ENCODE measurements around the gene CPNE5. TPM values are rescaled to one million over a fixed set of nuclear protein-coding genes. Genes with fewer than 3 reads are reported as not detected.

CPNE5 gene
- total RNA-seq, 1 experiment from 2014 or later, result not detected

DNA sequence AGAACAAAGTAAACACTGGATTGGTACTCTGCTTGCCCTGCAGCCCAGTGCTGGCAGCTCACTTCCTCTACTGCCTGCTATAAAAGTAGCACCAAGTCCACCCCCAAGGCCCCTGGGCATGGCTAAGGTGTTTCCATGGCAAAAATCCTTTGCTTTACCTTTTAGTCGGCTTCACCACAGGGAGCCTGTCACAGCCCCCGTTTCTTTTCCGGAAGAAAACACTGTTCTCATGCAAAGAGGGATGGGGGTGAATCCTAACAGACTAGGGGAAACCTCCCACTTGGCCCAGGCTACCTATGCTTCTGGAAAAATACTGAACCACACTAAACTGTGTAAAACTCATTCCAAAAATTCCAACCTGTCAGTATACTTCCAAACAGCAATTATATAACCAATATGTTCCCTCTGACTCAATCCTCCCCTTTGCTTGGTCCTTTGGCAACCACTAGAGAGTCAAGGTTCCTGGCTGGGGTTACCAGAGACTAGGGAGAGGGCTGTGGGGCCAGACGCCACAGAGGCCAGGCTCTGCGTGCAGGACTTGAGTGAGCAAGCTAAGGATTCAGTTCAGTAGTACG, 19.2 kb upstream of the CPNE5 start:
- DNase-seq (ENCODE audit: low read depth), result no peak

DNA sequence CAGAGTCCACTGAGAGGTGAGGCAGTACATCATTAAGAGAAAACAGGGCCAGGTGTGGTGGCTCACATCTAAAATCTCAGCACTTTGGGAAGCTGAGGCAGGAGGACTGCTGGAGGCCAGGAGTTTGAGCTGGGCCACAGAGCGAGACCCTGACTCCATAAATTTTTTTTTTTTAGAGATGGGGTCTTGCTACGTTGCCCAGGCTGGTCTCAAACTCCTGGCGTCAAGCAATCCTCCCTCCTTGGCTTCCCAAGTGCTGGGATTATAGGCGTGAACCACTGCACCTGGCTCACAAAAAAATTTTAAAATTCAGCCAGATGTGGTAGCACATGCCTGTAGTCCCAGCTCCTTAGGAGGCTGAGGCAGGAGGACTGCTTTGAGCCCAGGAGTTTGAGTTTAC, 18.1 kb upstream of the CPNE5 start:
- no peak for DNase-seq (ENCODE audit: low read depth)

DNA sequence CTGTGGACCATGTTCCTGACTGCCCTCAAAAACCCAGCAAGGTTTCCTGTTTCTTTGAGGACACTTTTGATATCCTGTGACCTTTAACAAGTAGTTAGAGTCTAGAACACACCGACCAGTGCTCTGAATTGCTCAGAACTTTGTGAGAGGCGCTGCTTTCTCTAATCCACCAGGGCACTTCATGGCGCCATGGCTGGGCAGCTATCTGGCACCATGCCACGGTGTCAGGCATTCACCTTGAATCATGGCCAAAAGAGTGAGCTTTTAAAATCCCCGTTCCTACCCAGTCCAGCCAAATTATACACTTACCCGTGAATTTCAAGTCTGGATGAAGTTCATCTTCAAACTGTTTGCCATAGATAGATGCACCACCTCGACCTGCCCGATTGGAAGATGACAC, 17.0 kb upstream of the CPNE5 start:
- DNase-seq (ENCODE audit: low read depth), result no peak

DNA sequence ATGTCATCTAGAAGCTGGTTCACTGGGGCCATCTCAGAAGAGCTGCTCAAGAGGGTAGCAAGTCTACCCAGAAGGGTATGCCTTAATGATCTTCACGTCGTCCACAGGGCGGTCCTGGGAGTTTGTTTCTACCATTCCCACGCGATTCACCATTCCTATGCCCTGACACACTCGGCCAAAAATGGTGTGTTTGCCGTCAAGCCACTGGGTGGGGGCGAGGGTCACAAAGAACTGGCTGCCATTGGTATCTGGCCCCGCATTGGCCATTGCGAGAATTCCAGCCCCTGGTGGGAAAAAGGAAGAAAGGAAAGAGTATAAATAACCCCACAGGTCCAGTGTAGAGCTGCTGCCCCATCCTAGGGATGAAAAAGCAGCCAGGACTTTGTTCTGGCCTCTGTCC, 16.5 kb upstream of the CPNE5 start:
- no peak for DNase-seq (ENCODE audit: low read depth)

DNA sequence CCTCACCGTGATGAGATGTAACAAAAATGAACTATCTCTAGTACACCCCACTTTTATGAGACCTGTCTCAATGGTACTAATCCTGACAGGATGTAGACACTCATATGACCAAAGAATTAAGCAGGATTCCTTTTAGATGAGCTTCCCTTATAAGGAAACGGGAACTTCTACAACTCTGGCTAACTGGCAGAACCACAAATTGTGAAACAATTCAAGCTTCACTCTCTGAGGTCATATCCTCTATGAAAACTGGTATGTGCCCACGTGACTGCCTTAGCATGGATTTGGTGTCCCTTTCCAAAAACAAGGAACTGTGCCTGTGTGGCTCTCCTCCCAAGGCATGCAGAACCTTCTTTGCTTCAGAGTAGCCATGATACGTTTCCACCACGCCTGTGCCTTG, 14.1 kb upstream of the CPNE5 start:
- peak; percentile 86 for DNase-seq (ENCODE audit: low read depth)

DNA sequence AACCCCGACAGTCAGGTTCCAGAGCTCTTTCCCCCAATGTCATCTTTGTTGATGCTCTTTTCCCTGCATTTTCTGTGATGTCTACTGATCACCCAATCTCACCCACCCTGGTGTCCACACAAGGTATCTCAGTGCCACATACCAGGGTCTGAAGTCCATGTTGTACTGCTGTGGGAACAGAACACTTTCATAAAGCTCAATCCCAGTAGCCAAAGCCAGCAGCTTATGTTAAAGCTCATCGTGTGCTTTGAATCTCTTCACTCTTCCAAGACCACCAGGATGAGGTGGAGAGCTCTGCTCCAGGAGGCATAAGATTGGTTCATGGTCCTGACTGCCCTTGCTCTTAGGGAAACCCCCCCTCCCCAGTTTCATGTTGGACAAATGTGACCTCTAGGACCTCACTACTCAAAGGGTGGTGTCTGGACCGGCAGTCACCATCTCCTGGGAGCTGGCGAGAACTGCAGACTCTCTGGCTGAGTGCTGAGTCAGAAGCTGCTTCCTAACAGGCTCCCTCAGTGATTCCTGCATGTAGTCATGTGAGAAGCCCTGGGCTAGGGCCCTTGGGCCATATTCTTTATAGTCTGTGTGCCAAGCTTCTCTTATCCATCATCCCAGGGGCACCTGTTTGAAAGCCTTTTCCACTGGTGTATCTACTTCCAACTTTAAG, 13.4 kb upstream of the CPNE5 start:
- DNase-seq (ENCODE audit: low read depth), result peak; percentile 79

DNA sequence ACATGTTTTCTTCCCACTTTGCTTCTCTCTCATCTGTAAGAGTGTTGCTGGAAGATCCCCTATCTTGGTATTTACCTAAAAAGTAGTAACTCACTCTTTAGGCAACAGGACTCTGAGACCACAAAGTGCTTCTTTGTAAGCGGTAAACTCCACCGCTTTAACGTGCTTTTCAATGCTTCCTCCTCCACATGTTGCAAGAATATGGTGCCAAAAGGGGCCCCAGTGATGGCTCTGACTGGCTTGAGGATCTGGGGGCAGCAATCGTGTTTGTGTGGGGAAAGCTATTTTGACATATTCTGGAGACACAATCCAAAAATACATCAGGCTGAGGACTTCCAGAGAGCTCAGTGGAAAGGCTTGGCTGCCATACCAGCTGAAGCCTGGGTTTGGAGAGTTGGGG, 12.4 kb upstream of the CPNE5 start:
- no peak for DNase-seq (ENCODE audit: low read depth)

DNA sequence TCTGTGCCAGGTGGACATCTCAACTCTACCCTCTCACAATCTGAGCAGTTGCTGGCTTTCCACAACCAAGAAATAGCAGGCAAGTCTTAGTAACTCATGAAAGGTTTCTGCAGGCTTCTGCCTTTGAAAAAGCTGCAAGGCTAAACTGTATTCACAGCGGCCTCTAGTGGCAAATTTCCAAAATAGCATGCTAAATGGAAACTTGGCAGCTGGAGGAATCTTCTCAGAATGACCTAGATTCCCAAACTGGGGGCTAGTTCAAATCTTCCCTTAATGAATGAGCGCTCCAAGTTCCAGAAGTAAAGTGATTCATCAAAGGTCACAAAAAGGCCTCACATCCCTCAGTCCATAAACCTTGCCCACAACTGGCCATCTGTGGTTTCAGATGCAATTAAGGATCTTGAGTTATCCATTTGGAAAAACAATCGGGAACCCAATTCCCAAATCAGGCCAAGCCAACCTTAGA, 11.9 kb upstream of the CPNE5 start:
- DNase-seq (ENCODE audit: low read depth), result peak; percentile 82

DNA sequence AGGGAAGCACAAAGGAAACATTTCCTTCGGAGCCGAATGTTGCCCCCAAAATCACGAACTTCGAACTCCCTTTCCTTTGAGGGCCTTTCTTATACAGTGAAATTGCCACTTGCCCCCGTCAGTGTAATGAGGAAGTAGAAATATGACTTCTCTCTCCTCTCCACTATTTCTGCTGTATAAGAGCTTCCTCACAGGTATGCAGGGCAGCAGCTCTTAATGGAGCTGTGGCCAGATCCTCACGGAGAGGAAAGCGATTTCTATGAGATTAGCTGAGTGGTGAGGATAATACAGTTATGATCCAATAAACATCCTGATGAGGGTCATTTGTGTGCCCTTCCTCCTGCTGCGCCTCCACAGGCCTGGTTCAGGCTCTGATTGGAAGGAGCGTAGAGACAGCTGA, 10.8 kb upstream of the CPNE5 start:
- no peak for DNase-seq (ENCODE audit: low read depth)

DNA sequence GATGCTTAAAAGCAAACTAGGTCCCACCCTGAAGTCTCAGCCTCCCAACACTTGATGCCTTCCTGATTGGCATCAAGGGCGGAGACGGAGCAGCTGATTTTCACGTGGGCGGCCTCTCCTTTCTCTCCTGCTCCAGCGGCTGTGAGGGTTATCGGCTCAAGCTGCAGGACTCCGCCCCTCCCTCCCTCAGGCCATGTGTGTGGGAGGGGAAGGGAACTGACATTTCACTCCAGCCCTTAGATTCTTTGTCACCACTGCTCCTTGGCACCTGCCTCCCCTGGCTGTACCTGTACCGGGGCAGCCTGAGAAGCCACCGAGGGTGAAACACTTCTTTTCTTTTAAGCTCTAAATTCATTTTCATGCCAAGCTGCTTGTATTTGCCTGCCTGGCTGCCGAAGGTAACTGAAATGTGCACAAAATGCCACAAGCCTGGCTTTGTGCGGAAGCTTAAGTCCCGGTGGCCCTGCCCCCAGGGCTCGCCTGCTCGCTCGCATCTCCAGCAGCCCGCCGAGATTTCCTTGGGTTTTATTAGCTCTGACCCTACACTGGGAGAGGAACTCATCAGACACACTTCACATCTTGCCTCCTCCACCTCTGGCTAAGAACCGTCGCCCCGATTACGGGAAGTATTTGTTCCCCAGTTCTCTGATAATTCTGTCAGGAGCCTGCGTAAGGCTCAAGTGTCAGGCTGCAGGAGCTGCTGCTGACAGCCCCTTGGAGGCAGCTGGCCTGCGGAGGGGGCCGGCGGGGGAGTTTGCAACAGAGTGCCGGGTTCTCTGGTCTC, 9.6 kb upstream of the CPNE5 start:
- no peak for DNase-seq (ENCODE audit: low read depth)

DNA sequence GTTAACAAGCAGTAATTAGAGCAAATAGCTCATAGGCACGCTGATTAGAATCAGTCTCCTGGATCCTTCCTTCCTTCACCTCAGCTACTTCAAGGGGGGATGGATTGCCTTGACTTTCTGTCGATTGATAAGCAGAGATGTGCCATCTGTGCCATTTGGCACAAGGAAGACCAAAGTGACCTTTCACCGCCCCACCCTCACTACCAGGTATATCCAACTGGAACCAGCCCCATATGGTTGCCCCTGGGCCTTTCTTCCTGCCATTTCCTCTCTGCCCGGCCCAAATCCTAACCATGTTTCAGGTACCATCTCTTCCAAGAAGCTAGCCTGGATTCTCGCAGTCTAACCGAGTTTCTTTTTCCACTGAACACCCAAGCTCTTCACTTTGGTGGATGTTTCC, 8.7 kb upstream of the CPNE5 start:
- DNase-seq (ENCODE audit: low read depth), result no peak

DNA sequence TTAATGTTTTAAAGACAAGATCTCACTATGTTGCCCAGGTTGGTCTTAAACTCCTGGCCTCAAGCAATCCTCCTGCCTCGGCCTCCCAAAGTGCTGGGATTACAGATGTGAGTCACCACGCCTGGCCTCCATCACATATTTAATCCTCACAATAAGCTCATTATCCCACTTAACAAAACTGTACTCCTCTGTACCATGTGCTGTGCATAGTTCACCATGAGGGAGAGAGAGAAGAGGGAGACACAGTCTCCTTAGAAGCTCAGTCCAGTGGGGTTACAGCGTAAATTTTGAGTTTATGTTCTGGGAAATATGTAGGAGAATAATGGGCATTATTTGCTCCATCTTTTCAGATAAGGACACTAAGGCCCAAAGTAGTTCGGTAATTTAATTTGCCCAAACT, 7.9 kb upstream of the CPNE5 start:
- DNase-seq (ENCODE audit: low read depth), result no peak

DNA sequence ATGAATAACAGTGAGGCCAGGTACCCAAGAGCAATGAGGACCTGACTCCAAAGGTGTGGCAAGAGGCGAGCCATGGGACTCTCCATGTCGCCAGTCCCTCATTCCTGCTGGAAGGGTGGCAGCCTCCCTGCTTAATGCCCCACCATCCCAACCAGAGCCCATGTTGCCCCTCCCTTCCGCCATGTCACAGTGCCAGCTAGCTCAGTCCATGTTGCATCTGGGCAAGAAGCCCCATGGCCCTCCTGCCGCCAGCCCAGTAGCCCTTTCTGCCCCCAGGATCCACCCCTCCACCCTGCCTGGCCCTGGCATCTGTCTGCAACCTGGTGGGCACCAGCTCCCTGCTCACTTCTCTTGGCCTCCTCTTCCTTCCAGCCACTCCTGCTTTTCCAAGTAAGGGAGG, 6.0 kb upstream of the CPNE5 start:
- no peak for DNase-seq (ENCODE audit: low read depth)

DNA sequence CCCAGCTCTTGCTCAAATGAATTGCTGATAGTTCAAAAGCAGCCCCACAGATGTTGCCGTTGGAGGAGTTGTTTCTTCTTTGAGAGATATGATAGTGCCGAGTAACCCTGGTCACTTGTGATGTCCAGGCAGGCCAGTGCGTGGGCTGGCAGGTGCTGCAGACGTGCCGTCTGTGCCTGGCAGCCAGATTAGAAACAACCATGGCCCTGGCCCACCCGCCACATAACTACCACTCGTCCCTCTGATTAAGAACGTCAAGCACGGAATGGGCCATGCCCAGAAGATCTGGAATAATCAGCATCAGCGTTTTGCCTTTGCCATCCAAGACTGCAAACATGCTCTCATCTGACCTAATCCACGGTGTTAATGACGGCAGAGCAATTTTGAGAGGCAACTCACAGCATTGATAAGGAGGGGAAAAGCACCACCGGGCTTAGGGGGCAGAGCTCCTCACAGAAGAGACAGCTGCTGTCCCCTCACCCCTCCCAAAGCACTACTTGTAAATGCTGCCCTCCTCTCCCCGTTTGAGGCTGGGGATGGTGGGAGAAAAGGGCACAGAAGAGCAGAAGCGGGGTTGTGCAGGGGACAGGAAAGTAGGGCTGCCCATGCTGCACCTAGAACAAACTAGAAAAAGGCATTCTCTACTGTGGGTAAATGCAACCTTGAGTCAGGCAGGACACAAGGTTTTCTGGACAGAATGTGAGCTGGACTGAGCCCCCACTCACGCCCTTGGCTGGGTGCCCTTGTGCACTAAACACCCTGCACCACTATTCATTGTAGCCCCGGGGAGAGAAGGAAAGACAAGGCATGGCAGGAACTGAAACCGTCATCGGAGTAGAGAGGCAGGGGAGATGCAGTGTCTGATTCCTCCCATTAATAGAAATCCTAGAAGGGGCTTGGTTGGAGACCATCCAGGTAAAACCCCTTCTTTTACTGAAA, 5.3 kb upstream of the CPNE5 start:
- DNase-seq (ENCODE audit: low read depth), result no peak

DNA sequence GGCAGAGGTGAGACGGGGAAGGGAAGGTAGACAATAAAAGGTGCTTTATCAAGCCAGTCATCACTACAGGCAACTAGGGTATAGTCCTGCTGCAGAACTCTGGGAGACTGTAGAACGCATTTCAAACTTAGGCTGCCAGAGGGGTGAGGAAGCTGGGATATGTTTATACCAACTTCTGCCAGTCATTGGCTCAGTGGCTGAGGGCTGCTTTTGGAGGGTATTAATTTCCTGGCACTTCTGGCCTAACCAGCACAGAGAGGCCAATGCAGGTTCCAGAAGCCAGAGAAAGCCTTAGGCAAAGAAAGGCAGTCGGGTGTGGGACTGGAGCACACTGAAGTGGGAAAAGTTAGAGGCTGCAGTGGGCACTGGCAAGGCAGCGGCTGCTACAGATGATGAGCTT, 3.9 kb upstream of the CPNE5 start:
- DNase-seq (ENCODE audit: low read depth), result no peak

DNA sequence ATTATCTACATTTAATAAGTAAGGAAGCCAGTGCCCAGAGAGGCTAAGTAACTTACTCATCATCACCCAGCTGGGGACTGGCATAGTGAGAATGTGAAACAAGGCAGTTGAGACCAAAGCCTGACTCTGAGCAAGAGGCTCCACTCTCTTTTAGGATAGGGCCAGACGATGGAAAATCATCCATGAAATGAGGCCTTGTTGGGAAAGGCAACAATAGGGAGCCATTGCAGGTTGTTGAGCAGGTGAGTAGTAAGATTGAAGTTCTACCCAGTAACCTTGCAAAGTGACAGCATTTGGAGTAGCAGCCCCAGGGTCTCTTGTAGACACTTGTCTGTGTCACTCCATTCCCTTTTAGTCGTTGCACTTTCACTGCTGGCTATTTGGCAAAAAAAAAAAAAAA, 2.5 kb upstream of the CPNE5 start:
- DNase-seq (ENCODE audit: low read depth), result no peak

DNA sequence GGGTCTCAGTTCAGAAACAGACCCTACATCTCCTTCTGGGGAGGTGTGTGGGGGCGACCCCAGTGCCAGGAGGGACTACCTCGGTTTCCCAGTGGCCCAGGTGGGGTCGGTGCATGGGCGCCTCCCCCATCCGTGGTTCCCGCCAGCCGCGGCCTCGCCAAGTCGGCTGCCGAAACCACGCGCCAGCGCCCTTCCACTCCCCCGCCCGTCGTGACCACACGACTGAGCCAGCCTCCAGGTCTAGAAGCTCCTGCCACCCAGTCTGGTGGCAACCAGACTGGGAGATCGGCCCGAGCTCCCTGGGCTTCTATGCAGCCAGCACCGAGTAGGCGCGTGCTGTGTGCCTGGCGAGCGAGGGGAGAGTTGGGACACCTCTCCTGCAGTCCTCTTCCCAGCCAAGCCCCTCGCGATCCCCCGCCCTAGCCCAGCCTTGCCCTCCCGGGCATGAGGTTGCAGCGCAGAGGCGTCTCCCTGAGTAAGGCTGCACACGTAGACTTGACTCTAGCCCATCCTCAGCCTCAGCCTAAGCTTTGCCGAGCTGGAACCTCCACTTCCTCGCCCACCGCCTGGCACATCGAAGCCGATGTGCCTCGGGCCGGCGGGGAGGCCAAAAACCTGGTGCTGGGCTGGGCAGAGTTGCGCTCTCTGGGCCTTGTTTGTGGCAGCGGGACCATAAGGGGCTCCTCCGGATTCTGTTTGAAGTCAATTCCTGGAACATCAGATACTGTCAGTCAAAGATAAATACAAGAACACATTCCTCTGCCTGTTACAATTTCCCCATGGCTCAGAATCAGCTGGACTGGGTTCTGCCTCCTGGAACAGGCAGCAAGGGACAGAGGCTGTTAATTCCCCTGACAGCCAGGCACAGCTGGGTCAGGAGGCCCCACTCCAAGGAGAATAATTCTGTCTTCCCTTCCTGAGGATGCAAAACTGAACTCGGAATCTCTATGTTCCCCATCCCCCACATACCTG, 1.5 kb upstream of the CPNE5 start:
- peak; percentile 51 for DNase-seq (ENCODE audit: low read depth)

DNA sequence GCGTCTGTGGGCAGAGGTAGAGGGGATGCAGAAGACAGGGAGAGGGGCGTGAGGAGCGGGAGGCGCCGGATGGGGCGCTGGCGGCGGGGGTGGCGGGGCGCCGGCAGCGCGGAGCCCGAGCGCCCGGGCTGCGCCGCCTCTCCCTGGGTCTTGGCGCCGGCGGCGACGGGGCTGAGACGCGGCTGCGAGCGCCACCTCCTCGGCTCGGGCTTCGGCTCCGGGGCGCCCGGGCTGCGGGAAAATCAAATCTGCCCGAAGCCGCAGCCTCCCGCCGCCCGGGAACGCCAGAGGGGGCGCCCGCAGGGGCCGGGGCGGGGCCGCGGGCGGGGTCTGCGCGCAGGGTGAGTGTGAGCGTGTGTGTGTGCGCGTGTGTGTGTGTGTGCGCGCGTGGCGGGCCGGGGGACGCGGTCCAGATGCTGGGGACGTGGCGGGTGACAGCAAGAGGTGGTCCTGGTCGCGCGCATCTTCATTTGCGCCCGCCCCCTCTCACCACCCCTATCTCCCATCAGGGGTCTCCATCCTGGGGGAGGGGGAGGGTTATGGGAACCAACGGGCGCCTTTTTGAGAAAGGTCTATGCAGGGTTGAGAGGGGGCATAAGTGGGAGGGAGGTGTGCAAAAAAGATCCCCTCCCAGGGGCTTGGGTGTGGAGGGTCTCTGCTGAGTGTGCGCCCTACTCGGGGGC, 646 bp upstream of the CPNE5 start:
- peak; percentile 27 for DNase-seq (ENCODE audit: low read depth)

DNA sequence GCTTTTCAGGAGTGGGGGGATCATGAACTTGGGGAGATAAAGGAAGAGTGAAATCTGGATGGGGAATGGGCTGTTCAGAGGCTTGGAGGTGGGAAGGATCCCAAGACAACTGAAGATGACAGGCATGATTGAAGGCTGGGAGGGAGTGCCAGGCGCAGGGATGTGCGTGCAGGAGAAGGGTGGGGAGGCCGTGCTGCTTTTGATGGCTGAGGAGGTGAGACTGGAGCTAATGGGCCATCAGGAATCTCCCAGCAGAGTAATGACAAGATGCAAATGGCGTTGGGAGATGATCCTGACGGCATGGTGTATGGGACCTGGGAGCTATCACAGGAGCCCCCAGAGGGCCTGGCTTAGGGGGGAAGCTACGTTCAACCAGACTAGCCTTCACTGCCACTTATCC, 1.6 kb downstream of the CPNE5 start:
- DNase-seq (ENCODE audit: low read depth), result no peak

DNA sequence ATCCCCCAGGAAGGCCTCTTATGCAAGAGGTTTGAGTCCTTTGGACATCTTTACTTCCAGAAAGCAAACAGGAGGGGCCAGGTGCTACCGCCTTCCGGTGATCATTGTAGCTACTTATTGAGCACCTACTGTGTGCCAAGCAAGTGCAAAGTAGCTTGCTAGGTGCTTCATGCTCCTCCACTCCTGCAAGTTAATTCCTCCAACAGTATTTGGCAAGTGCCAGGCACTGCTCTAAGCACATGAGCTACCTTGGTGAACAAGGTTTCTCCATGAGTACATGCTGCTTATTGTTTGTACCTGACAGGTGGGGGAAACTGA, 2.3 kb downstream of the CPNE5 start:
- DNase-seq (ENCODE audit: low read depth), result no peak
